ENCODE data around the gene PTPRN2. TPM values are rescaled to one million over a fixed set of nuclear protein-coding genes. Genes with fewer than 3 reads are reported as not detected.

PTPRN2 gene
- total RNA-seq, 2 donors from 2014 or later, result 26.1 to 55.5 TPM

- no peak for TF ChIP-seq POLR2AphosphoS5 (IDR thresholded peaks at IDR 0.05)
- TF ChIP-seq POLR2A (IDR thresholded peaks at IDR 0.05), result no peak
- TF ChIP-seq, protein P1, sequence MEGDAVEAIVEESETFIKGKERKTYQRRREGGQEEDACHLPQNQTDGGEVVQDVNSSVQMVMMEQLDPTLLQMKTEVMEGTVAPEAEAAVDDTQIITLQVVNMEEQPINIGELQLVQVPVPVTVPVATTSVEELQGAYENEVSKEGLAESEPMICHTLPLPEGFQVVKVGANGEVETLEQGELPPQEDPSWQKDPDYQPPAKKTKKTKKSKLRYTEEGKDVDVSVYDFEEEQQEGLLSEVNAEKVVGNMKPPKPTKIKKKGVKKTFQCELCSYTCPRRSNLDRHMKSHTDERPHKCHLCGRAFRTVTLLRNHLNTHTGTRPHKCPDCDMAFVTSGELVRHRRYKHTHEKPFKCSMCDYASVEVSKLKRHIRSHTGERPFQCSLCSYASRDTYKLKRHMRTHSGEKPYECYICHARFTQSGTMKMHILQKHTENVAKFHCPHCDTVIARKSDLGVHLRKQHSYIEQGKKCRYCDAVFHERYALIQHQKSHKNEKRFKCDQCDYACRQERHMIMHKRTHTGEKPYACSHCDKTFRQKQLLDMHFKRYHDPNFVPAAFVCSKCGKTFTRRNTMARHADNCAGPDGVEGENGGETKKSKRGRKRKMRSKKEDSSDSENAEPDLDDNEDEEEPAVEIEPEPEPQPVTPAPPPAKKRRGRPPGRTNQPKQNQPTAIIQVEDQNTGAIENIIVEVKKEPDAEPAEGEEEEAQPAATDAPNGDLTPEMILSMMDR (IDR thresholded peaks at IDR 0.05), result no peak
- 47% methylated on average over 11 of the region's 11 CpGs for WGBS
- H3K9me3 ChIP-seq, result no peaks in the 10 kb centered on the region
Observed at GRCh38 chr7:158531661-158532060, 56.0 kb downstream of the PTPRN2 start.

GRCh38 chr7:158530800-158531609 lies 56.6 kb downstream of the PTPRN2 start:
- WGBS, result 73% methylated on average over 23 of the region's 24 CpGs
- H3K36me3 ChIP-seq, result no peaks in the 10 kb centered on the region
- intact Hi-C loops (cut with DNase I), result no loop called here
- H3K27ac ChIP-seq, result no peak overlapping the region
- H3K4me3 ChIP-seq, result no peak overlapping the region
- no peaks in the 10 kb centered on the region for H3K4me1 ChIP-seq (replicated peaks)
- TF ChIP-seq, protein P1 (IDR thresholded peaks at IDR 0.05), result no peak
- no peak for TF ChIP-seq POLR2AphosphoS5 (IDR thresholded peaks at IDR 0.05)
- no peak for TF ChIP-seq POLR2A (IDR thresholded peaks at IDR 0.05)
- DNase-seq (ENCODE audit: low spot score), result no peak
- no peaks in the 10 kb centered on the region for H3K9me3 ChIP-seq
- H3K27me3 ChIP-seq (replicated peaks; ENCODE audit: insufficient read depth), result no peaks in the 10 kb centered on the region

More at GRCh38 chr7:158531661-158532060, 56.0 kb downstream of the PTPRN2 start:
- Histone ChIP-seq H3K4me1 (replicated peaks) (no peaks in the 10 kb centered on the region), H3K36me3 (no peaks in the 10 kb centered on the region), H3K27ac (no peak overlapping the region), H3K27me3 (replicated peaks; ENCODE audit: insufficient read depth) (no peaks in the 10 kb centered on the region), H3K4me3 (no peak overlapping the region)
- intact Hi-C loops (cut with DNase I), result no loop called here
- DNase-seq (ENCODE audit: low spot score), result no peak

GRCh38 chr7:158529181-158530096 lies 58.2 kb downstream of the PTPRN2 start:
- no peaks in the 10 kb centered on the region for H3K4me1 ChIP-seq (replicated peaks)
- H3K36me3 ChIP-seq, result no peaks in the 10 kb centered on the region
- no peak for DNase-seq (ENCODE audit: low spot score)
- H3K4me3 ChIP-seq, result no peak overlapping the region
- 62% methylated on average over 21 of the region's 21 CpGs for WGBS
- H3K27me3 ChIP-seq (replicated peaks; ENCODE audit: insufficient read depth), result no peaks in the 10 kb centered on the region
- TF ChIP-seq POLR2AphosphoS5 (IDR thresholded peaks at IDR 0.05) (no peak), POLR2A (IDR thresholded peaks at IDR 0.05) (no peak)
- TF ChIP-seq, protein P1 (IDR thresholded peaks at IDR 0.05), result no peak
- no peaks in the 10 kb centered on the region for H3K9me3 ChIP-seq
- H3K27ac ChIP-seq, result no peak overlapping the region
- intact Hi-C loops (cut with DNase I), result no loop called here

GRCh38 chr7:158527915-158528502 lies 59.6 kb downstream of the PTPRN2 start:
- DNase-seq (ENCODE audit: low spot score), result no peak
- no peak overlapping the region for H3K4me3 ChIP-seq
- 73% methylated on average over 14 of the region's 14 CpGs for WGBS
- H3K9me3 ChIP-seq, result no peaks in the 10 kb centered on the region
- no peak overlapping the region for H3K27ac ChIP-seq
- TF ChIP-seq POLR2AphosphoS5 (IDR thresholded peaks at IDR 0.05) (no peak), POLR2A (IDR thresholded peaks at IDR 0.05) (no peak)
- TF ChIP-seq, protein P1 (IDR thresholded peaks at IDR 0.05), result no peak
- intact Hi-C loops (cut with DNase I), result no loop called here
- H3K4me1 ChIP-seq (replicated peaks), result no peaks in the 10 kb centered on the region
- H3K36me3 ChIP-seq, result no peaks in the 10 kb centered on the region
- H3K27me3 ChIP-seq (replicated peaks; ENCODE audit: insufficient read depth), result no peaks in the 10 kb centered on the region
